K562 (cell line): ENCODE results near the gene FXYD4. TPM values are rescaled to one million over a fixed set of nuclear protein-coding genes. Genes with fewer than 3 reads are reported as not detected.
A peak's percentile ranks its signal among the peaks of the same experiment; 100 is the strongest.

Experiments
- ATF4 ChIP-seq: fragments of 450-650 bp; formaldehyde crosslinking; IDR thresholded peaks from 2 replicates; pipeline ENCODE4 v1.4.0; 2022; ENCODE audit warnings: mild to moderate bottlenecking, moderate library complexity
- CC2D1A ChIP-seq: fragments of 450-650 bp; IDR thresholded peaks from 2 replicates; pipeline ENCODE4 v1.6.1; 2017; ENCODE audit warnings: mild to moderate bottlenecking
- EP400 ChIP-seq: fragments of 450-650 bp; IDR thresholded peaks from 2 replicates; pipeline ENCODE4 v1.6.1; 2017; ENCODE audit warnings: antibody characterized with exemption, mild to moderate bottlenecking, moderate library complexity
- FOSL1 ChIP-seq: fragments of 200-800 bp; sonication (Bioruptor generic); conservative IDR thresholded peaks from 2 replicates; pipeline ENCODE4 v1.6.1; 2016; ENCODE audit warnings: missing genetic modification characterization, missing compliant biosample characterization
- HMG20A ChIP-seq: fragments of 450-650 bp; formaldehyde crosslinking; conservative IDR thresholded peaks from 2 replicates; pipeline ENCODE4 v1.4.0; 2020; ENCODE audit warnings: mild to moderate bottlenecking, mixed read lengths
- ILF3 ChIP-seq: fragments of 450-650 bp; IDR thresholded peaks from 2 replicates; pipeline ENCODE4 v1.6.1; 2018; ENCODE audit warnings: antibody characterized with exemption, mild to moderate bottlenecking, moderate library complexity, borderline replicate concordance
- JUN ChIP-seq, 2 experiments: sonication (generic) in 1 of 2; formaldehyde crosslinking in 1 of 2; IDR thresholded peaks; 2 replicates each; pipeline versions ENCODE4 v1.6.1 to v1.8.0; 2012 to 2022; ENCODE audit warnings: borderline replicate concordance in 2 of 2, mild to moderate bottlenecking in 2 of 2, improper control_type of control experiment in 1 of 2, low read depth in 1 of 2, low read length in 1 of 2, missing genetic modification reagents in 1 of 2
- MAZ ChIP-seq, 2 experiments: fragments of 450-650 bp in 1 of 2; sonication (generic) in 1 of 2; formaldehyde crosslinking; IDR thresholded peaks in 1 of 2; conservative IDR thresholded peaks in 1 of 2; 2 replicates each; pipeline versions ENCODE4 v1.4.0 to v1.5.0; 2020; ENCODE audit warnings: mild to moderate bottlenecking in 1 of 2, missing genetic modification reagents in 1 of 2
- PHB2 ChIP-seq: fragments of 450-650 bp; IDR thresholded peaks from 2 replicates; pipeline ENCODE4 v1.6.1; 2017; ENCODE audit warnings: low read depth
- TFAP4 ChIP-seq: sonication (generic); formaldehyde crosslinking; IDR thresholded peaks from 2 replicates; pipeline ENCODE4 v1.8.0; 2022; ENCODE audit warnings: missing genetic modification reagents, mild to moderate bottlenecking, moderate library complexity, borderline replicate concordance
- TRIM24 ChIP-seq, 2 experiments: fragments of 450-650 bp; IDR thresholded peaks; 2 replicates each; pipeline ENCODE4 v1.6.1; 2016
- TRIM28 ChIP-seq: fragments of 450-650 bp; IDR thresholded peaks from 2 replicates; pipeline ENCODE4 v1.6.1; 2017
- TSHZ1 ChIP-seq: fragments of 250-450 bp; sonication (Bioruptor Pico); IDR thresholded peaks from 2 replicates; pipeline ENCODE4 v1.4.0; 2020; ENCODE audit warnings: mild to moderate bottlenecking, moderate library complexity
- ZBTB26 ChIP-seq: fragments of 450-650 bp; formaldehyde crosslinking; IDR thresholded peaks from 2 replicates; pipeline ENCODE4 v1.4.0; 2022; ENCODE audit warnings: missing genetic modification characterization
- ZFP36 ChIP-seq: fragments of 150-350 bp; IDR thresholded peaks from 2 replicates; pipeline ENCODE4 v1.6.1; 2018; ENCODE audit warnings: low read length, low read depth; ENCODE audit not compliant: partially characterized antibody
- ZNF124 ChIP-seq: sonication (generic); formaldehyde crosslinking; IDR thresholded peaks from 2 replicates; pipeline ENCODE4 v1.8.1; 2022; ENCODE audit warnings: missing genetic modification reagents
- ZNF134 ChIP-seq: fragments of 250-450 bp; sonication (Bioruptor Pico); conservative IDR thresholded peaks from 2 replicates; pipeline ENCODE4 v1.4.0; 2020
- ZNF224 ChIP-seq: sonication (generic); formaldehyde crosslinking; IDR thresholded peaks from 2 replicates; pipeline ENCODE4 v1.8.0; 2022; ENCODE audit warnings: mild to moderate bottlenecking, missing genetic modification reagents
- ZNF384 ChIP-seq: IDR thresholded peaks from 2 replicates; pipeline ENCODE4 v1.6.1; 2012; ENCODE audit warnings: low read depth, low read length, improper control_type of control experiment
- ZNF445 ChIP-seq: fragments of 250-450 bp; sonication (Bioruptor Pico); IDR thresholded peaks from 2 replicates; pipeline ENCODE4 v1.4.0; 2020; ENCODE audit warnings: low read depth, mild to moderate bottlenecking, moderate library complexity
- ZNF644 ChIP-seq: fragments of 200-800 bp; sonication (Bioruptor generic); IDR thresholded peaks from 2 replicates; pipeline ENCODE4 v1.6.1; 2016; ENCODE audit warnings: low read depth, missing genetic modification characterization, missing compliant biosample characterization
- polyA plus RNA-seq, 8 experiments: library from polyadenylated mRNA; depleted of rRNA in 4 of 8; stranded (reverse) in 5 of 8; unstranded in 3 of 8; fragments of >200 nt; fragmentation: Nextera tagmentation in 2 of 8; fragmentation: Illumina TruSeq in 1 of 8; extraction: Ambion mirVana in 2 of 8; extraction: Trizol in 1 of 8; gene quantifications; 2 replicates each; pipeline versions ENCODE4 v1.2.1 to v1.2.3, GENCODE V29; 2011 to 2014; ENCODE audit warnings: inconsistent platforms in 1 of 8, missing spikeins in 1 of 8
- total RNA-seq, 7 experiments: library from RNA; depleted of rRNA in 6 of 7; stranded (reverse); fragments of >200 nt in 6 of 7; fragmentation: Illumina TruSeq in 2 of 7; extraction: Trizol in 2 of 7; gene quantifications; 2 replicates each; pipeline versions ENCODE4 v1.2.1 to v1.2.3, GENCODE V29; 2011 to 2021; ENCODE audit warnings: low replicate concordance in 1 of 7

FXYD4 gene
- total and polyA plus RNA-seq, 9 of the 15 experiments (the other 6 are each of a cell fraction or from before 2014, with no cell fraction given) = not detected

GRCh38 chr10:43409385-43410109 is 38.1 kb downstream of the FXYD4 start (continued):
- TF ChIP-seq ZBTB26 (0 out of 2 replicates have a peak, but pooled peaks have one; percentile 60), ZFP36 (no peak), ZNF384 (no peak), TFAP4 (CRISPR knock-in tag) (no peak), FOSL1 (tag) (peak; percentile 6; the same call in 1 of the 2 replicates), TRIM24 (IDR thresholded peaks at IDR 0.05) (peak in 1 of 2 experiments; percentile 41; a peak in 1 of 4 replicates), ZNF124 (CRISPR knock-in tag) (no peak), ZNF644 (tag) (no peak), ATF4 (peak; percentile 34; the same call in 1 of the 2 replicates), TRIM28 (peak; percentile 43; the same call in 1 of the 2 replicates), ZNF134 (0 out of 2 replicates have a peak, but pooled peaks have one; percentile 22), ZNF224 (CRISPR knock-in tag) (no peak), MAZ (CRISPR knock-in tag; conservative IDR thresholded peaks at IDR 0.05 in 1 of 2, IDR thresholded peaks at IDR 0.05 in 1 of 2) (no peak; a peak in 1 of 4 replicates), JUN (IDR thresholded peaks at IDR 0.05; ENCODE audit: borderline replicate concordance, low read depth, low read length) (no peak), JUN (CRISPR knock-in tag; IDR thresholded peaks at IDR 0.05; ENCODE audit: borderline replicate concordance) (no peak), ILF3 (no peak), EP400 (no peak), CC2D1A (peak; percentile 63; the same call in 1 of the 2 replicates), ZNF445 (CRISPR knock-in tag) (0 out of 2 replicates have a peak, but pooled peaks have one; percentile 42), PHB2 (no peak), HMG20A (CRISPR knock-in tag) (no peak), TSHZ1 (no peak)
